ENCODE data around the gene GPR39.
"Not testable (repeated sequence)": the region's sequence is repeated elsewhere in the genome, so short reads cannot be mapped to it uniquely, and the experiment has no call there.

GPR39 gene

GRCh38 chr2:132416723-132417395, at the start of gene GPR39:
Gene GPR39, plus strand, starts transcription at chr2:132416805.
- DNase-seq: no peak

- no peak for DNase-seq
These were observed 48.4 kb upstream of the GPR39 start for GRCh38 chr2:132368191-132368590.

GRCh38 chr2:132372276-132372675, 44.3 kb upstream of the GPR39 start:
- DNase-seq: no peak

- no peak for DNase-seq
These were observed 43.0 kb upstream of the GPR39 start for GRCh38 chr2:132373391-132374135.

- no peak for DNase-seq
These were observed 42.5 kb upstream of the GPR39 start for GRCh38 chr2:132374151-132374550.

- DNase-seq: no peak
These were observed 42.1 kb upstream of the GPR39 start for GRCh38 chr2:132374551-132374950.

GRCh38 chr2:132374961-132375360, 41.6 kb upstream of the GPR39 start:
- DNase-seq: no peak

- no peak for DNase-seq
These were observed 35.2 kb upstream of the GPR39 start for GRCh38 chr2:132381376-132381775.

GRCh38 chr2:132383956-132384355, 32.6 kb upstream of the GPR39 start:
- no peak for DNase-seq

- DNase-seq: no peak
These were observed 32.0 kb upstream of the GPR39 start for GRCh38 chr2:132384491-132385151.

GRCh38 chr2:132387126-132387525, 29.5 kb upstream of the GPR39 start:
- no peak for DNase-seq

- no peak for DNase-seq
These were observed 26.5 kb upstream of the GPR39 start for GRCh38 chr2:132390076-132390475.

GRCh38 chr2:132391378-132391777, 25.2 kb upstream of the GPR39 start:
- no peak for DNase-seq

- no peak for DNase-seq
These were observed 24.4 kb upstream of the GPR39 start for GRCh38 chr2:132392221-132392620.

- no peak for DNase-seq
These were observed 23.7 kb upstream of the GPR39 start for GRCh38 chr2:132392879-132393278.

- DNase-seq: not testable (repeated sequence)
These were observed 19.6 kb upstream of the GPR39 start for GRCh38 chr2:132397042-132397441.

GRCh38 chr2:132400169-132400900, 16.3 kb upstream of the GPR39 start:
- DNase-seq: no peak

- no peak for DNase-seq
These were observed 15.7 kb upstream of the GPR39 start for GRCh38 chr2:132400901-132401240.

- no peak for DNase-seq
These were observed 15.3 kb upstream of the GPR39 start for GRCh38 chr2:132401326-132401725.

- DNase-seq: no peak
These were observed 13.5 kb upstream of the GPR39 start for GRCh38 chr2:132403146-132403545.

- DNase-seq: no peak
These were observed 12.5 kb upstream of the GPR39 start for GRCh38 chr2:132404056-132404455.

GRCh38 chr2:132407784-132408183, 8.8 kb upstream of the GPR39 start:
- DNase-seq: no peak

GRCh38 chr2:132412021-132412420, 4.6 kb upstream of the GPR39 start:
- no peak for DNase-seq

Data from midbrain (tissue), 1 donor.